ENCODE data around the gene SPAAR.

DNA sequence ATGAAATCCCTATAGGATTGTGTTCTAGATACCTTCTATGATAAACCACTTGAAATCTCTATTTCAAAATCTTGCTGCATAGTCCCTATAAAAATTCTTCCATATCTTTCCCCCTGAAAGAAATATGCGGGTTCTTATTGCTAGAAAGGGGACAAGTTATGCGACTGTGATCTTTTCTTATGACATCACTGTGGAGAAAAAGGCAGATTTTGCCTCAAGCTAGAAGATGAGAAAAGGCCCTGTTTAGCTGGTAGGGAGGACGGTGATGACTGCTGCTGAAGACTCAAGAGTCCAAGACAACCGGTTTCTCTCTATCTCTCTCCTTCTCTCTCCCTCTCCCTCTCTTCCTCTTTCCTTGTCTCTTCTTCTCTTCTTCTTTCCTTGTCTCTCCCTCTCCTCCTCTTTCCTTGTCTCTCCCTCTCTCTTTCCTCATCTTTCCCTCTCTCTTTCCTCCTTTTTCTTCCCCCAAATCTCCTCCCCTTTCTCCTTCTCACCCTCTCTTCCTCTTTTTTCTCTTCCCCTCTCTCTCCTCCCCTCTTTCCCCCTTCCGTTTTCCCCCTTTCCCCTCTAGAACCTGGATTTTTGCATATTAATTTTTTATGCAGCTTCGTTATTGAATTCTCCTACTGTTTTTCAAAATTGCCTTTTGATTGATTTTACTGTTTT, 43.4 kb downstream of the SPAAR start:
- TF ChIP-seq JUN (IDR thresholded peaks at IDR 0.05; ENCODE audit: borderline replicate concordance, low read depth, low read length): no peak
- no peak for TF ChIP-seq JUN (CRISPR knock-in tag; IDR thresholded peaks at IDR 0.05; ENCODE audit: borderline replicate concordance)
- TF ChIP-seq CBX3 (IDR thresholded peaks at IDR 0.05; ENCODE audit: borderline replicate concordance in 1 of 2, low read length in 2 of 2): no peak
- TF ChIP-seq RB1 (IDR thresholded peaks at IDR 0.05; ENCODE audit: low read depth): no peak
- TF ChIP-seq ZBTB8A (IDR thresholded peaks at IDR 0.05; ENCODE audit: partially characterized antibody): no peak
- no peak for TF ChIP-seq PHF8 (IDR thresholded peaks at IDR 0.05; ENCODE audit: borderline replicate concordance, low read length)
- TF ChIP-seq USF2 (CRISPR knock-in tag; IDR thresholded peaks at IDR 0.05): no peak
- no peak for TF ChIP-seq SNRNP70 (optimal IDR thresholded peaks at IDR 0.05; ENCODE audit: low read depth, low read length)
- TF ChIP-seq CBFB (CRISPR knock-in tag; IDR thresholded peaks at IDR 0.05): no peak
- no peak for TF ChIP-seq CC2D1A (IDR thresholded peaks at IDR 0.05)
- TF ChIP-seq ZNF717 (CRISPR knock-in tag; IDR thresholded peaks at IDR 0.05): no peak
- TF ChIP-seq GABPA (tag; conservative IDR thresholded peaks at IDR 0.05; ENCODE audit: low read depth): no peak
- TF ChIP-seq ZNF324 (CRISPR knock-in tag; IDR thresholded peaks at IDR 0.05): no peak
- no peak for TF ChIP-seq MNT (conservative IDR thresholded peaks at IDR 0.05)
- no peak for TF ChIP-seq CTCF (IDR thresholded peaks at IDR 0.05 in 2 of 3, conservative IDR thresholded peaks at IDR 0.05 in 1 of 3; ENCODE audit: insufficient read depth in 2 of 3, low read depth in 1 of 3, low read length in 3 of 3)

Measured in K562 (cell line).